ENCODE measurements around the gene UNK.

GRCh38 chr17:75773808-75774470, 10.7 kb upstream of the UNK start:
- TF ChIP-seq ELF4 (IDR thresholded peaks at IDR 0.05) (no peak), FOXA1 (IDR thresholded peaks at IDR 0.05) (no peak), SP1 (IDR thresholded peaks at IDR 0.05) (no peak), FOXK2 (IDR thresholded peaks at IDR 0.05) (no peak), HDGF (IDR thresholded peaks at IDR 0.05; ENCODE audit: borderline replicate concordance) (no peak), TARDBP (IDR thresholded peaks at IDR 0.05) (no peak), PKNOX1 (IDR thresholded peaks at IDR 0.05) (no peak), ARNT (IDR thresholded peaks at IDR 0.05) (no peak), NFRKB (IDR thresholded peaks at IDR 0.05) (no peak), FOXM1 (IDR thresholded peaks at IDR 0.05; ENCODE audit: borderline replicate concordance) (no peak)

All from HEK293T (cell line).